HG03025 (cell line): ENCODE results near the gene F2RL3.

Source experiments
- ATAC-seq: cut with Tn5 transposase; IDR thresholded peaks from one replicate; pipeline ENCODE4 v1.9.1; 2021; ENCODE audit warnings: mild to moderate bottlenecking, moderate library complexity; ENCODE audit not compliant: unreplicated experiment, low FRiP score

Gene F2RL3

GRCh38 chr19:16888629-16889365 is at the start of gene F2RL3:
Gene F2RL3 (plus strand): TSS chr19:16888999. CDS start chr19:16889190, 191 bp downstream.
- ATAC-seq: no peak

DNA sequence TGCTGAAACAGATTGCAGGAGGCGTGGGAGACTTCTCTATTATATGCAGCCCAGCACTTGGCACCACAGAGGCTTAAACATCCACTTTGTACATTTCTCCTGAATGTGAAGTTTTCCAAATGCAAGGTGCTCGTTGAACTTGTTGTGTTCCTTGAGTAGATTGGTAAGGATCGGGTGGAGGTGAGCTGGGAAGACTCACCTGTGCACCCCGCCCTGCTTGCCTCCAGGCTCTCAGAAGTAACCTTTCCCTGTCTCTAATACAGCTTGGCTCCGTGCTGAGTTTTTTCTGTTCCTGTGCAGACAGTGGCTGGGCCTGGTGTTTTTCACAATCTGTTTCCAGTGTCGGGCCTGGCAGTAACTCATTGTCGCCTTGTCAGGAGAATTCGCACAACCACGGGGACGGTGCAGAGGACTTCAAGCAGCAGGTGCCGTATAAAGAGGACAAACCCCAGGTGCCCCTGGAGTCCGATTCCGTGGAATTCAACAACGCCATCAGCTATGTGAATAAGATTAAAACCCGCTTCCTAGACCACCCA is 47.3 kb upstream of the F2RL3 start:
- no peak for ATAC-seq

- no peak for ATAC-seq
Observed at GRCh38 chr19:16846901-16847300, 41.9 kb upstream of the F2RL3 start.

DNA sequence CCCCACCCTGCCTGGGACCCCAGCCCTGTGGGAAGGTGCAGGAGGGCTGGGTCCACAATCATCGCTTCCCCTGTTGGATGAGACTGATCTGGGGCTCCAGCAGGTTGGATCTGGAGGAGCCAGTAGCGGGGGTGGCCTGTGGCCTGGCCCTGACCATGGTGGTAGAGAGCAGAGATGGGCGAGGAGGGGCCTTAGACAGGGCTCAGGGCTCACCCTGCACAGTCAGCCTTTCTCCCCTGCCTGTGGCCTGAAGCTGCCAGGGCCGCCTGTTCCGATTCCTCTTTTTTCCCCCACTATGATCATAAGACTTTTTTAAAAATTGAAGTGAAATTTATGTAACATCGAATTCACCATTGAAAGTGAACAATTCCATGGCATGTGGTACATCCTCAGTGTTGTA is 41.4 kb upstream of the F2RL3 start:
- no peak for ATAC-seq

- no peak for ATAC-seq
Observed at GRCh38 chr19:16849168-16849567, 39.6 kb upstream of the F2RL3 start.

DNA sequence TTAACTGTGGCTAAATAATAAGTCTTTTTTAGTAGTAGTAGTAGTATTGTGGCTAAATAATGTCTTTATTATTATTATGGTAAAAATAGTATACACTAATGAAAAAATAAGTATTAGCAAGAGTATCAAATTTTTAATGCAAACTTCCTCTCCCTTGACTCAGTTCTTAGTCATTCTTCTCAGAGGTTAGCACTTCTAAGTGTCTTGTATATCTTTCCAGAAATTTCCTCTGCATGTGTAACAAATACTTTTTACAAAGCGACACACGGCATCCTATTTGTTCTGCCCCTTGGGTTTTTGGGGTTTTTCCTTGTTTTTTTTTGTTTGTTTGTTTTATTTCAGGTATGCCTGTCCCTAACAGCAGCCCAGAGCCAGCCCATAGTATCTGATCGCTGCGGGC is 38.7 kb upstream of the F2RL3 start:
- no peak for ATAC-seq

- no peak for ATAC-seq
Observed at GRCh38 chr19:16851031-16851712, 37.6 kb upstream of the F2RL3 start.

DNA sequence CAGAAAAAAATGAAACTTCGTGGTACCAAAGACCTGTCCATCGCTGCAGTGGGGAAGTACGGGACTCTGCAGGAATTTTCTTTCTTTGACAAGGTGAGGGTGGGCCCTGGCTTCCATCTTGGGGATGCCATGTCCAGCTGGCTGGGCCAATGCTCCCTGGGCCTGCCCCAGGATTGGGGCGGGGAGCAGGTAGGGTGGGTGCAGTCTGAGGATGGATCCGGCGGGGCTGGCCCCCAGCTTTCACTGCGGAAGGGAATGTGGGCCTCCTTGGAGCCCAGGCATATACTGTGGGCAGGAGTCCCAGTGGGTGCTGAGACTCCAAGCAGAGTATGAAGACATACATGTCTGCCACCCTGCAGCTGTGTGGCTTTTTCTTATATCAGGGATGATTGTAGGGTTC is 35.7 kb upstream of the F2RL3 start:
- ATAC-seq: no peak

DNA sequence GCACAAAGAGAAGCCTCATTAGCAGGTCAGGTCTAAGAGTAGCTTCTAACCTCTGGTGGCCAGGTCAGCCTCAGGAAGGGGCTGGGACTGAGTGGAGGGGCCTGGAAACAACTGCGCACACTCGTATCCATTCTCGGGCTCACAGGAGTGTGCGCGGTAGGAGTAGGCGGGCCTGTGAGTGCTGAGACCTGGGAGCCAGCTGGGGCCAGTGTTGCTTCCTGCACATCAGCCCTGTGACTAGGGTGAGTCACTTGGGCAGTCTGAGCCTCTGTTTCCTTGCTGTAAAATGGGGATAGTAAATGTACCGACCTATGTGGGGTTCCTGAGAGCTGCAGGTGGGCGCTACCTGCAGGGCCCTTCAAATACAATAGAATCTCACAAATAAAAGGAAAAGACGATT is 32.7 kb upstream of the F2RL3 start:
- no peak for ATAC-seq

DNA sequence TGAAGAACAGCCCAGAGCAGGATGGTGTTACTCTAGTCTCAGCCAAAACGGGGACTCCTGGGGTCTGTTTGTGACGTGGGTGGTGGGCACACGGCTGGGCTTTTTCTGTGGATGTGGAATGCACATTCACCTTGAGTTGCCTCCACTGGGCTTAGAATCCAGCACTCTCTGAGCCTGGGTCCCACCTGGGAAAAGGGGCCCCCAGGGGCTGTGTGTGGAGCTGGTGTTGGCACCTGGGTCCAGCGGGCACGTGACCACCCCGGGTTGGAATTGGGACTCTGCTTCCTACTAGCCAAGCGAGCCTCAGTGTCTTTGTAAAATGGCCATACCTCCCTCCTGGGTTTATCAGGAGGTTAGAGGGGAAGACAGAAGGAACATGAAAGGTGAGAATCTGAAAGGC is 29.2 kb upstream of the F2RL3 start:
- ATAC-seq: no peak

DNA sequence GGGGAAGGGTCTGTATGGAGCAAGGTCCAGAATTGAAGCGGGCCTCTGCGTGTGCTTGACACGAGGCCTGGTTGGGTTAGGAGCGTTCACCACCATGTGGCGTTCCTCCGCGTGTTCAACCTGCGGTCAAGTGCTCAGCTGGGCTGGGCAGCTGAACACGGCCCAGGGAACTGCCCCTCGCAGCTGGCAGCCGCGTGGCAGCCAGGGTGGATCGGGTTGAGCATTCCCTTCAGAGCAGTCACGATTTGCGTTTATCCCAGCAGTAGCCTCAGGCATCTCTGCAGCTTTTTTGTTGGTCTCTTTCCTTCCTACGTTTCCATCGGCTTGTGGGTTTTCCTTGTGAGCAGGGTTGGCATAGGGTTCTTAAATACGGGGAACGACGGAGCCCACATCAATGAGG is 28.7 kb upstream of the F2RL3 start:
- ATAC-seq: no peak

GRCh38 chr19:16861011-16861410 is 27.8 kb upstream of the F2RL3 start:
- ATAC-seq: no peak

GRCh38 chr19:16861834-16862233 is 27.0 kb upstream of the F2RL3 start:
- ATAC-seq: no peak

DNA sequence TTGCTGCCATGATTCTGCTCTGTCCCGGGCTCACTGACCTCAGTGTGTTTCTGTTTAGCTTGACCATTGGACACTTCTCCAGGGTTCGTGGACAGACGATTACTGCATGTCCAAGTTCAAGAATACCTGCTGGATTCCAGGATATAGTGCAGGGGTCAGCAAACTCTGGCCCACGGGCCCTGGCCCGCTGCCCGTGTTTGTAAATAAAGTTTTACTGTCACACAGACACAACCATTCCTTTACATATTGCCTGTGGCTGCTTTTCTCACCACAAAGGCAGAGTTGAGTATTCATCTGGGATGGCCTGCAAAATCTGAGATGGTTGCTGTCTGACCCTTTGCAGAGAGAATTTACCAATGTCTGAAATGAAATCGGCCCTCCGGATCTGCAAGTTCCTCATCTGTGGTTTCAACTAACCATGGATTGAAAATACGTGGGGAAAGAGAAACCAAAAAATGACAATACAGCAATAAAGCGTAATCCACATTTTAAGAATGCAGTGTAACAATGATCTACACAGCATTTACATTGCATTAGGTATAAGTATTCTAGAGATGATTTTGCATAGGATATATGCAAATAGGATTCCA is 25.9 kb upstream of the F2RL3 start:
- no peak for ATAC-seq

DNA sequence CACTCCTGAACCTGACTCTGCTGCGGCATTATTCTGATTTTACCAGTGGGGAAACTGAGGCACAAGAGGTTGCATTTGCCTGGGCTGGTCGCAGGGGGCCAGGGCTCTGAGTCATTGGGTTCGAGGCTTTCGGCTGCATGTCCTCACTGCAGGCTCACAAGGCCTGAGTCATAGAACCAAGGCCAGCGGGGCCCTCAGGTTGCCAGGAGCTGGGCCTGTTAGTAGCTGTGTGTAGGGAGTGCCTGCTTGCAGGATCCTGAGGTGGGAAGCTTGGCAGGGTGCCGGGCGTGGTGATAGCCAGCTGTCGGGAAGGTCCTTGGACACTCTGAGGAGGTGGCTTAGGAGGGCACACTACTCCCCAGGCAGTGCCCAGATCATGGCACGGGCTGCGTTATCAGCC is 21.6 kb upstream of the F2RL3 start:
- ATAC-seq: no peak

GRCh38 chr19:16868423-16869130 is 20.2 kb upstream of the F2RL3 start:
- no peak for ATAC-seq

GRCh38 chr19:16869331-16869972 is 19.3 kb upstream of the F2RL3 start:
- no peak for ATAC-seq

GRCh38 chr19:16871871-16872270 is 16.9 kb upstream of the F2RL3 start:
- no peak for ATAC-seq

GRCh38 chr19:16872728-16873127 is 16.1 kb upstream of the F2RL3 start:
- no peak for ATAC-seq

DNA sequence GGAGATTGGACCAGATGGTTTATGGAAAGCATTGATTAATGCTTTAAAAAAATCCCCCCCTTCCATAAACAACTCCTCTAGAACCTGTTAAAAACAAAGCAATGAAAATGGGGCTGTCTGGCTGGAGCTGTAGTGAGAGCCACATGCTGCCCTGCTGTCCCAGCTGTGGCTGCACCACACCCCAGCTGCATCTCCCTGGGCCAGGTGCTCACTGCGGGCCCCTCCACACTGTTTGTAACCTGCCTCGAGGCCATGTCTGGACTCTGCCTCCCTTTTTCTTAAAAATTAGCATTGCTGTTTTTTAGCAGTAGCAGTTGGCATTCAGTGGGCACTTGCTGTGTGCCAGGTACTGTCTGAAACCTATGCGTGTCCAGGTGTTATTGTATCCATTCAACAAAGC is 15.2 kb upstream of the F2RL3 start:
- no peak for ATAC-seq
